Endometrial microvascular endothelial cells (primary cell): ENCODE results near the gene CCDC7. TPM values are rescaled to one million over a fixed set of nuclear protein-coding genes. Genes with fewer than 3 reads are reported as not detected.
"Not testable (repeated sequence)": the region's sequence is repeated elsewhere in the genome, so short reads cannot be mapped to it uniquely, and the experiment has no call there.

Experiments
- in situ Hi-C: cut with HindIII; loops from 2 replicates; pipeline ENCODE4 v1.10.0; 2017; ENCODE audit warnings: low sequenced_read_pairs, low pct_unique_long_range_greater_than_20kb; ENCODE audit errors: inconsistent ontology term
- total RNA-seq: library from RNA; depleted of rRNA; stranded (reverse); fragments of >200 nt; gene quantifications from one replicate; pipeline ENCODE4 v1.2.3, GENCODE V29; 2015; ENCODE audit errors: inconsistent ontology term

CCDC7 gene
- total RNA-seq, 1 donor from 2014 or later, result 0.28 TPM

DNA sequence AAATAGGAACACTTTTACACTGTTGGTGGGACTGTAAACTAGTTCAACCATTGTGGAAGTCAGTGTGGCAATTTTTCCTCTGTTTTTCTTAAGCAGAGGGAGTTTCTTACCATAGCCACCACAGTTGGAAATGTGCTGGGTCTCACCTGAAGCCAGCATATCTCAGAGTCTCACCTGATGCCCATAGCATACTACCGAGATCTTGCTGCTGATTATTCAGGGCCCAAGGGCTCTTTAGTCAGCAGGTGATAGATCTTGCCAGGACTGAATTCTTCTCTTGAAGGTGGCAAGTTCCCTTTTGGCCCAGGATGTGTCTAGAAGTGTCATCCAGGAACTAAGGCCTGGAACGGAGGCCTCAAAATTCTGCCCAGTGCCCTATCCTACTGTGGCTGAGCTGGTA, 215.4 kb downstream of the CCDC7 start:
- in situ Hi-C loops, result no loop called here

- in situ Hi-C loops, result no loop called here
Observed at GRCh38 chr10:32680803-32681557, 235.0 kb downstream of the CCDC7 start.

DNA sequence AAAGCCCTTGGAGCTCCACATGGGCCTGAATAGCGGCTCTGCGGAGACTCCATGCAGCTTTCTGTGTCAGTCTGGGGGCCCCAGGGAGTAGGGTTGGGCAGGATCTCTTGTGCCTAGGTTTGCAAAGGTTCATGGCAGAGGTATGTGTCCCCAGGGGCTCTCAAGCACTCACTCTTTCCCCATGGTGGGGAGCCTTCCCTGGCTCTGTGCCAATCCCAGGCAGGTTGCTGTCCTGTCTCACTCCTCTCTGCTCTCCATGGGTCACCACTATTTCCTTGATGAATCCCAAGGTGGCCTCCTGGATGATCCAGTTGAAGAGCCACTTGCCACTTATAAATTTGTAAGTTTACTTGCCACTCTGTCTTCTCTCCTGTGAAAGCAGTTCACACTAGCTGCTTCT, 238.4 kb downstream of the CCDC7 start:
- in situ Hi-C loops, result no loop called here

DNA sequence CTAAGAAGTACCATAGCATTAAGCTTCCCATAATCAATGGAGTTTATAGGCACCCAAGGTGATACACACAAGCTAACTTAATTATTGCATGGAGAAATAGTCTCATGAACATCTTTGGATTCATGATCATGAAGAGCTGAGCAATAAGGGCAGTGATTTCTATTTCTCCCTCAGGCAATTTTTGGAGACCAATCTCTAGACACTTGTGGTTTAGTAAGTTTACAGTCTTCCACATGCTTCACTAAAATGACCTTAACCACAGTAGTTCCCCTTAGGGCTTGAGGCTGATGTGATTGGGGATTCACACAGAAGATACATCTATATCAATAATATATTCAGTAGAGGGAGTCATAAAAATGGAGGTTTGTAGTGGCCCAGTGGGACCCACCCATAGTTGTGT, 241.2 kb downstream of the CCDC7 start:
- in situ Hi-C loops, result no loop called here

DNA sequence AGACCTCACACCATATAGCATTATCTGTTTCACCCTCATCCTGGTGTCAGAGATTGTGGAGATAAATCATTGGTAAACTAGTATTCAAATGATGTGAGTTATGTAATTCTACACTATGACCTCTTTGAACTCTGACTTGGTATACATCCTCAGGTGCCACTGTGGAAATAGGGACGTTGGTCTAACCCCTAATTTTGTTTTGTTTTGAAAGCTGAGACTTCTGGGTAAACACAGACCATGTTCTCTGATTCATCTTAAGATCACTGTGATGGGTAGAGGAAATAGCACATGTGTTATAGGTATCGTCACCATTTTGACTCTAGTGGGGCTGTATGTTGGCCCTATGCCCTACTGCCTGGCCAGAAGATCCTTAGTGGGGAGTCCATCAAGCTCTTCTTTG, 241.6 kb downstream of the CCDC7 start:
- in situ Hi-C loops, result no loop called here

- in situ Hi-C loops, result no loop called here
Observed at GRCh38 chr10:32692174-32692573, 246.2 kb downstream of the CCDC7 start.

GRCh38 chr10:32693441-32693979, 247.6 kb downstream of the CCDC7 start:
- in situ Hi-C loops, result no loop called here

DNA sequence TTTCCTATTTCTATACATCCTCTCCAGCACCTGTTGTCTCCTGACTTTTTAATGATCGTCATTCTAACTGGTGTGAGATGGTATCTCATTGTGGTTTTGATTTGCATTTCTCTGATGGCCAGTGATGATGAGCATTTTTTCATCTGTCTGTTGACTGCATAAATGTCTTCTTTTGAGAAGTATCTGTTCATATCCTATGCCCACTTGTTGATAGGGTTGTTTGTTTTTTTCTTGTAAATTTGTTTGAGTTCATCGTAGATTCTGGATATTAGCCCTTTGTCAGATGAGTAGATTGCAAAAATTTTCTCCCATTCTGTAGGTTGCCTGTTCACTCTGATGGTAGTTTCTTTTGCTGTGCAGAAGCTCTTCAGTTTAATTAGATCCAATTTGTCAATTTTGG, 253.7 kb downstream of the CCDC7 start:
- in situ Hi-C loops, result not testable (repeated sequence)

DNA sequence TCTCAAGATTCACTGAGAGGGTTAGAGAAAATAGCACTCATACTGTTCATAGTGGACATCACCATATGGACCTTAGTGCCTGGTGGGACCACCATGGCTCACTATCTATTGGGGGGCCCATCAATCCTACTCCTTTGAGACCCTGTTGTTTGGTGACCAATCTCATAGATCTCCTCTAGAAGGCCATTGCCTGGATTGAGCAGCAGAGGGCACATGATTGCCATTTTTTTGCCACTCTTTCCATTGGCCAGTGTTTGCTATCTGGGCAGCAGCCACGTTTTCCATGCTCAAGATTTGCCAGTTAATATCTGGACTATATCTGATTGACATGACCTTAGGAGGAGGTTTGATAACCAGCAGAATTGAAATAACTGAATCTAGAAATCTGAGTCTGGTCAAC, 267.6 kb downstream of the CCDC7 start:
- in situ Hi-C loops, result no loop called here

- in situ Hi-C loops, result no loop called here
Observed at GRCh38 chr10:32731527-32731926, 285.6 kb downstream of the CCDC7 start.

GRCh38 chr10:32738958-32739357, 293.0 kb downstream of the CCDC7 start:
- in situ Hi-C loops, result no loop called here

GRCh38 chr10:32744321-32744720, 298.4 kb downstream of the CCDC7 start:
- in situ Hi-C loops, result no loop called here

GRCh38 chr10:32746869-32747268, 300.9 kb downstream of the CCDC7 start:
- in situ Hi-C loops, result no loop called here

- in situ Hi-C loops, result no loop called here
Observed at GRCh38 chr10:32751582-32751981, 305.6 kb downstream of the CCDC7 start.

- in situ Hi-C loops, result not testable (repeated sequence)
Observed at GRCh38 chr10:32754900-32755299, 309.0 kb downstream of the CCDC7 start.

GRCh38 chr10:32771217-32771616, 325.3 kb downstream of the CCDC7 start:
- in situ Hi-C loops, result no loop called here

DNA sequence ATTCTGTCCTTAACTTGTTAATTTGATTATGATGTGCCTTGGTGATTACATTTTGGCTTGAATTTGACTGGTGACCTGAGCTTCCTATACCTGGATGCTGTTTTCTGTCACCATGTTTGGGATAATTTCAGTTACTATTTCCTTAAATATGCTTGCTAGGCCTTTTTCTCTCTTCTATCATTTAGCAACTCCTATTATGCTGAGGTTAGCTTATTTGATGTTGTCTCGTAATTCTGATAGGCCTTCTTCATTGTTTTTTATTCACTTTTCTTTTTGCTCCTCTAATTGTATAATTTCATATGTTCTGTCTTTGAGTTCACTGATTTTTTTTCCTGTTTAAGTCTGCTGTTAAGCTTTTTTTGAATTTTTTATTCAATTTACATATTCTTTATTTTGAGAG, 327.2 kb downstream of the CCDC7 start:
- in situ Hi-C loops, result no loop called here

- in situ Hi-C loops, result no loop called here
Observed at GRCh38 chr10:32786968-32787367, 341.0 kb downstream of the CCDC7 start.

- in situ Hi-C loops, result no loop called here
Observed at GRCh38 chr10:32787690-32788284, 341.8 kb downstream of the CCDC7 start.

- in situ Hi-C loops, result no loop called here
Observed at GRCh38 chr10:32788359-32788758, 342.4 kb downstream of the CCDC7 start.
